ENCODE data around the gene MYBPC2.
"Not testable (repeated sequence)": the region's sequence is repeated elsewhere in the genome, so short reads cannot be mapped to it uniquely, and the experiment has no call there.

MYBPC2 gene

GRCh38 chr19:50461066-50461875, 28.6 kb downstream of the MYBPC2 start:
- Histone ChIP-seq H3K27ac (ENCODE audit: low read depth, low read length) (no peak overlapping the region), H3K4me3 (ENCODE audit: low read depth, low read length) (no peak overlapping the region), H3K4me1 (ENCODE audit: control insufficient read depth, insufficient read depth, low read length) (peaks cover 5% of the 10 kb centered on the region; the same call in 1 of the 2 replicates), H3K27me3 (ENCODE audit: control insufficient read depth, insufficient read depth, low read length) (no peaks in the 10 kb centered on the region), H3K36me3 (ENCODE audit: control insufficient read depth, insufficient read depth, low read length) (no peaks in the 10 kb centered on the region), H3K9ac (ENCODE audit: low read depth, low read length) (no peak overlapping the region), H3K9me3 (ENCODE audit: control insufficient read depth, insufficient read depth, low read length) (no peaks in the 10 kb centered on the region)

GRCh38 chr19:50462970-50463369, 30.3 kb downstream of the MYBPC2 start:
- Histone ChIP-seq H3K9ac (ENCODE audit: low read depth, low read length) (no peak overlapping the region), H3K4me1 (ENCODE audit: control insufficient read depth, insufficient read depth, low read length) (peaks cover 5% of the 10 kb centered on the region; the same call in 1 of the 2 replicates), H3K9me3 (ENCODE audit: control insufficient read depth, insufficient read depth, low read length) (no peaks in the 10 kb centered on the region)

GRCh38 chr19:50464348-50464747, 31.7 kb downstream of the MYBPC2 start:
- Histone ChIP-seq H3K4me1 (ENCODE audit: control insufficient read depth, insufficient read depth, low read length) (peaks cover 5% of the 10 kb centered on the region; the same call in 1 of the 2 replicates), H3K27ac (ENCODE audit: low read depth, low read length) (no peak overlapping the region), H3K4me3 (ENCODE audit: low read depth, low read length) (no peak overlapping the region), H3K9ac (ENCODE audit: low read depth, low read length) (no peak overlapping the region), H3K9me3 (ENCODE audit: control insufficient read depth, insufficient read depth, low read length) (no peaks in the 10 kb centered on the region), H3K36me3 (ENCODE audit: control insufficient read depth, insufficient read depth, low read length) (no peaks in the 10 kb centered on the region), H3K27me3 (ENCODE audit: control insufficient read depth, insufficient read depth, low read length) (no peaks in the 10 kb centered on the region)

More at GRCh38 chr19:50462970-50463369, 30.3 kb downstream of the MYBPC2 start:
- Histone ChIP-seq H3K4me3 (ENCODE audit: low read depth, low read length) (no peak overlapping the region), H3K27ac (ENCODE audit: low read depth, low read length) (no peak overlapping the region), H3K36me3 (ENCODE audit: control insufficient read depth, insufficient read depth, low read length) (no peaks in the 10 kb centered on the region), H3K27me3 (ENCODE audit: control insufficient read depth, insufficient read depth, low read length) (no peaks in the 10 kb centered on the region)

GRCh38 chr19:50465000-50465399, 32.3 kb downstream of the MYBPC2 start:
- H3K4me1 ChIP-seq (ENCODE audit: control insufficient read depth, insufficient read depth, low read length), result peaks cover 5% of the 10 kb centered on the region; the same call in 1 of the 2 replicates
- H3K9ac ChIP-seq (ENCODE audit: low read depth, low read length), result no peak overlapping the region
- no peaks in the 10 kb centered on the region for H3K9me3 ChIP-seq (ENCODE audit: control insufficient read depth, insufficient read depth, low read length)
- H3K36me3 ChIP-seq (ENCODE audit: control insufficient read depth, insufficient read depth, low read length), result no peaks in the 10 kb centered on the region
- no peak overlapping the region for H3K4me3 ChIP-seq (ENCODE audit: low read depth, low read length)
- H3K27me3 ChIP-seq (ENCODE audit: control insufficient read depth, insufficient read depth, low read length), result no peaks in the 10 kb centered on the region
- H3K27ac ChIP-seq (ENCODE audit: low read depth, low read length), result no peak overlapping the region

GRCh38 chr19:50465986-50466705, 33.5 kb downstream of the MYBPC2 start:
- H3K27ac ChIP-seq (ENCODE audit: low read depth, low read length), result no peak overlapping the region
- H3K36me3 ChIP-seq (ENCODE audit: control insufficient read depth, insufficient read depth, low read length), result no peaks in the 10 kb centered on the region
- peaks cover 5% of the 10 kb centered on the region; the same call in 1 of the 2 replicates for H3K4me1 ChIP-seq (ENCODE audit: control insufficient read depth, insufficient read depth, low read length)
- H3K4me3 ChIP-seq (ENCODE audit: low read depth, low read length), result no peak overlapping the region
- no peak overlapping the region for H3K9ac ChIP-seq (ENCODE audit: low read depth, low read length)
- no peaks in the 10 kb centered on the region for H3K9me3 ChIP-seq (ENCODE audit: control insufficient read depth, insufficient read depth, low read length)
- no peaks in the 10 kb centered on the region for H3K27me3 ChIP-seq (ENCODE audit: control insufficient read depth, insufficient read depth, low read length)

GRCh38 chr19:50466706-50467039, 34.0 kb downstream of the MYBPC2 start:
- H3K27me3 ChIP-seq (ENCODE audit: control insufficient read depth, insufficient read depth, low read length), result no peaks in the 10 kb centered on the region
- H3K4me1 ChIP-seq (ENCODE audit: control insufficient read depth, insufficient read depth, low read length), result peaks cover 5% of the 10 kb centered on the region; the same call in 1 of the 2 replicates
- no peak overlapping the region for H3K27ac ChIP-seq (ENCODE audit: low read depth, low read length)
- H3K4me3 ChIP-seq (ENCODE audit: low read depth, low read length), result no peak overlapping the region
- H3K36me3 ChIP-seq (ENCODE audit: control insufficient read depth, insufficient read depth, low read length), result no peaks in the 10 kb centered on the region
- no peak overlapping the region for H3K9ac ChIP-seq (ENCODE audit: low read depth, low read length)
- H3K9me3 ChIP-seq (ENCODE audit: control insufficient read depth, insufficient read depth, low read length), result no peaks in the 10 kb centered on the region

- H3K9me3 ChIP-seq (ENCODE audit: control insufficient read depth, insufficient read depth, low read length), result no peaks in the 10 kb centered on the region
- H3K4me1 ChIP-seq (ENCODE audit: control insufficient read depth, insufficient read depth, low read length), result peaks cover 5% of the 10 kb centered on the region; the same call in 1 of the 2 replicates
- no peaks in the 10 kb centered on the region for H3K36me3 ChIP-seq (ENCODE audit: control insufficient read depth, insufficient read depth, low read length)
- H3K4me3 ChIP-seq (ENCODE audit: low read depth, low read length), result no peak overlapping the region
- no peak overlapping the region for H3K27ac ChIP-seq (ENCODE audit: low read depth, low read length)
- no peaks in the 10 kb centered on the region for H3K27me3 ChIP-seq (ENCODE audit: control insufficient read depth, insufficient read depth, low read length)
- no peak overlapping the region for H3K9ac ChIP-seq (ENCODE audit: low read depth, low read length)
Observed at GRCh38 chr19:50467566-50467965, 34.9 kb downstream of the MYBPC2 start.

GRCh38 chr19:50468818-50469217, 36.1 kb downstream of the MYBPC2 start:
- no peak overlapping the region for H3K9ac ChIP-seq (ENCODE audit: low read depth, low read length)
- H3K4me3 ChIP-seq (ENCODE audit: low read depth, low read length), result no peak overlapping the region
- H3K9me3 ChIP-seq (ENCODE audit: control insufficient read depth, insufficient read depth, low read length), result no peaks in the 10 kb centered on the region

GRCh38 chr19:50473336-50473735, 40.6 kb downstream of the MYBPC2 start:
- not testable (repeated sequence) for H3K4me1 ChIP-seq (ENCODE audit: control insufficient read depth, insufficient read depth, low read length); H3K9ac ChIP-seq (ENCODE audit: low read depth, low read length); H3K36me3 ChIP-seq (ENCODE audit: control insufficient read depth, insufficient read depth, low read length); H3K27ac ChIP-seq (ENCODE audit: low read depth, low read length); H3K9me3 ChIP-seq (ENCODE audit: control insufficient read depth, insufficient read depth, low read length); H3K4me3 ChIP-seq (ENCODE audit: low read depth, low read length); H3K27me3 ChIP-seq (ENCODE audit: control insufficient read depth, insufficient read depth, low read length)

More at GRCh38 chr19:50468818-50469217, 36.1 kb downstream of the MYBPC2 start:
- Histone ChIP-seq H3K27me3 (ENCODE audit: control insufficient read depth, insufficient read depth, low read length) (no peaks in the 10 kb centered on the region), H3K36me3 (ENCODE audit: control insufficient read depth, insufficient read depth, low read length) (no peaks in the 10 kb centered on the region), H3K4me1 (ENCODE audit: control insufficient read depth, insufficient read depth, low read length) (peaks cover 5% of the 10 kb centered on the region; the same call in 1 of the 2 replicates), H3K27ac (ENCODE audit: low read depth, low read length) (no peak overlapping the region)

GRCh38 chr19:50475101-50475568, 42.4 kb downstream of the MYBPC2 start:
- no peaks in the 10 kb centered on the region for H3K27me3 ChIP-seq (ENCODE audit: control insufficient read depth, insufficient read depth, low read length)
- no peak overlapping the region for H3K4me3 ChIP-seq (ENCODE audit: low read depth, low read length)
- H3K9me3 ChIP-seq (ENCODE audit: control insufficient read depth, insufficient read depth, low read length), result 0 out of 2 replicates have a peak, but pooled peaks cover 5% of the 10 kb centered on the region
- H3K36me3 ChIP-seq (ENCODE audit: control insufficient read depth, insufficient read depth, low read length), result peaks cover 19% of the 10 kb centered on the region
- H3K4me1 ChIP-seq (ENCODE audit: control insufficient read depth, insufficient read depth, low read length), result no peaks in the 10 kb centered on the region
- no peak overlapping the region for H3K9ac ChIP-seq (ENCODE audit: low read depth, low read length)
- no peak overlapping the region for H3K27ac ChIP-seq (ENCODE audit: low read depth, low read length)

GRCh38 chr19:50475736-50476223, 43.1 kb downstream of the MYBPC2 start:
- Histone ChIP-seq H3K4me3 (ENCODE audit: low read depth, low read length) (peak overlapping the region; percentile 90; the same call in 1 of the 2 replicates), H3K27ac (ENCODE audit: low read depth, low read length) (no peak overlapping the region), H3K4me1 (ENCODE audit: control insufficient read depth, insufficient read depth, low read length) (no peaks in the 10 kb centered on the region), H3K27me3 (ENCODE audit: control insufficient read depth, insufficient read depth, low read length) (no peaks in the 10 kb centered on the region), H3K36me3 (ENCODE audit: control insufficient read depth, insufficient read depth, low read length) (peaks cover 25% of the 10 kb centered on the region), H3K9ac (ENCODE audit: low read depth, low read length) (no peak overlapping the region), H3K9me3 (ENCODE audit: control insufficient read depth, insufficient read depth, low read length) (0 out of 2 replicates have a peak, but pooled peaks cover 5% of the 10 kb centered on the region)
